NCI-H1092 treated with DMSO at 0.1 percent for 48 hours (cell line): ENCODE measurements around the gene CEBPB.

Source experiments
- DNase-seq: peaks from one replicate; lab custom pipeline; 2025; lab: John Stamatoyannopoulos, UW

CEBPB gene

GRCh38 chr20:50213531-50214106 lies 23.0 kb downstream of the CEBPB start:
- no peak for DNase-seq

- no peak for DNase-seq
These were observed 23.8 kb downstream of the CEBPB start for GRCh38 chr20:50214226-50215024.

- no peak for DNase-seq
These were observed 24.6 kb downstream of the CEBPB start for GRCh38 chr20:50215101-50215690.

- no peak for DNase-seq
These were observed 25.3 kb downstream of the CEBPB start for GRCh38 chr20:50215926-50216325.

GRCh38 chr20:50216543-50217206 lies 26.0 kb downstream of the CEBPB start:
- DNase-seq: no peak

GRCh38 chr20:50217207-50217949 lies 26.7 kb downstream of the CEBPB start:
- DNase-seq: no peak

GRCh38 chr20:50218987-50219435 lies 28.4 kb downstream of the CEBPB start:
- DNase-seq: no peak

GRCh38 chr20:50219600-50219999 lies 29.0 kb downstream of the CEBPB start:
- DNase-seq: no peak

GRCh38 chr20:50220093-50220893 lies 29.7 kb downstream of the CEBPB start:
- DNase-seq: no peak

- DNase-seq: no peak
These were observed 30.3 kb downstream of the CEBPB start for GRCh38 chr20:50220894-50221365.

GRCh38 chr20:50221501-50222308 lies 31.1 kb downstream of the CEBPB start:
- no peak for DNase-seq

GRCh38 chr20:50222309-50223038 lies 31.8 kb downstream of the CEBPB start:
- no peak for DNase-seq

- no peak for DNase-seq
These were observed 32.7 kb downstream of the CEBPB start for GRCh38 chr20:50223039-50224005.

- DNase-seq: no peak
These were observed 33.4 kb downstream of the CEBPB start for GRCh38 chr20:50224052-50224451.

- DNase-seq: no peak
These were observed 34.1 kb downstream of the CEBPB start for GRCh38 chr20:50224531-50225255.

GRCh38 chr20:50226093-50226974 lies 35.7 kb downstream of the CEBPB start:
- no peak for DNase-seq

- no peak for DNase-seq
These were observed 36.9 kb downstream of the CEBPB start for GRCh38 chr20:50227506-50227905.
